HG02970 (cell line): ENCODE data around the gene TNFRSF9.
"Not testable (repeated sequence)": the region's sequence is repeated elsewhere in the genome, so short reads cannot be mapped to it uniquely, and the experiment has no call there.

Experiments used
- ATAC-seq: cut with Tn5 transposase; IDR thresholded peaks from one replicate; pipeline ENCODE4 v1.9.1; 2021; ENCODE audit warnings: mild to moderate bottlenecking, moderate library complexity, moderate number of reproducible peaks; ENCODE audit not compliant: unreplicated experiment, low FRiP score

TNFRSF9 gene

GRCh38 chr1:7940745-7941436 lies at the start of gene TNFRSF9:
Gene TNFRSF9 (minus strand): TSS chr1:7940839. CDS start chr1:7939994, 845 bp downstream.
- no peak for ATAC-seq

GRCh38 chr1:7989762-7990428 lies 49.3 kb upstream of the TNFRSF9 start:
- ATAC-seq = no peak

GRCh38 chr1:7988576-7988975 lies 47.9 kb upstream of the TNFRSF9 start:
- ATAC-seq = no peak

GRCh38 chr1:7987528-7987927 lies 46.9 kb upstream of the TNFRSF9 start:
- no peak for ATAC-seq

GRCh38 chr1:7985851-7986612 lies 45.4 kb upstream of the TNFRSF9 start:
- ATAC-seq = no peak

GRCh38 chr1:7984811-7985210 lies 44.2 kb upstream of the TNFRSF9 start:
- no peak for ATAC-seq

- no peak for ATAC-seq
Measured at GRCh38 chr1:7983086-7983778, 42.6 kb upstream of the TNFRSF9 start.

GRCh38 chr1:7980984-7981383 lies 40.3 kb upstream of the TNFRSF9 start:
- no peak for ATAC-seq

GRCh38 chr1:7975212-7975865 lies 34.7 kb upstream of the TNFRSF9 start:
- no peak for ATAC-seq

- no peak for ATAC-seq
Measured at GRCh38 chr1:7973086-7973485, 32.4 kb upstream of the TNFRSF9 start.

GRCh38 chr1:7972285-7972684 lies 31.6 kb upstream of the TNFRSF9 start:
- ATAC-seq = no peak

- ATAC-seq = no peak
Measured at GRCh38 chr1:7971024-7971423, 30.4 kb upstream of the TNFRSF9 start.

- ATAC-seq = no peak
Measured at GRCh38 chr1:7970246-7970645, 29.6 kb upstream of the TNFRSF9 start.

- ATAC-seq = no peak
Measured at GRCh38 chr1:7967651-7968050, 27.0 kb upstream of the TNFRSF9 start.

- ATAC-seq = no peak
Measured at GRCh38 chr1:7967196-7967595, 26.6 kb upstream of the TNFRSF9 start.

- ATAC-seq = no peak
Measured at GRCh38 chr1:7964476-7964875, 23.8 kb upstream of the TNFRSF9 start.

GRCh38 chr1:7963841-7964240 lies 23.2 kb upstream of the TNFRSF9 start:
- ATAC-seq = not testable (repeated sequence)

- not testable (repeated sequence) for ATAC-seq
Measured at GRCh38 chr1:7963378-7963730, 22.7 kb upstream of the TNFRSF9 start.

GRCh38 chr1:7962636-7963377 lies 22.2 kb upstream of the TNFRSF9 start:
- ATAC-seq = no peak

- ATAC-seq = peak; percentile 2
Measured at GRCh38 chr1:7962014-7962335, 21.3 kb upstream of the TNFRSF9 start.
